ENCODE data around the gene DPYD.

DNA sequence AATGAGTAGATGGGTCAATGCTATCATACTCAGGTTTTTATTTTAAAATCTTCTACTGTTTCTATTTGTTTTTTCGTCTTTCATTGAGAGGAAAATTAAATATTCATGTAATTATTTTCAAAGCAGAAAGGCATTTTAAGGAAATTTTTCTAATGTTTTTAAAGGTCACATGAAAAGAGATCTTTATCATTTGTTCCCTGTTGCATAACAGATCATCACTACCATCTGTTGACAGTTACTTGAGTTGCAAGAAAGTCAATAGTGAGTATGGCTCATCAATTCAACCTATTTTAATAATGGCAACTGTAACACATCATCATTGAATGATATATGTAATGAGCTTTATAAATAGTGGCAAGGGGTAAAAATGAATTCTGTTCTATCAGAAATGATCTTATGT lies 369.7 kb downstream of the DPYD start:
- TF ChIP-seq, protein P1, sequence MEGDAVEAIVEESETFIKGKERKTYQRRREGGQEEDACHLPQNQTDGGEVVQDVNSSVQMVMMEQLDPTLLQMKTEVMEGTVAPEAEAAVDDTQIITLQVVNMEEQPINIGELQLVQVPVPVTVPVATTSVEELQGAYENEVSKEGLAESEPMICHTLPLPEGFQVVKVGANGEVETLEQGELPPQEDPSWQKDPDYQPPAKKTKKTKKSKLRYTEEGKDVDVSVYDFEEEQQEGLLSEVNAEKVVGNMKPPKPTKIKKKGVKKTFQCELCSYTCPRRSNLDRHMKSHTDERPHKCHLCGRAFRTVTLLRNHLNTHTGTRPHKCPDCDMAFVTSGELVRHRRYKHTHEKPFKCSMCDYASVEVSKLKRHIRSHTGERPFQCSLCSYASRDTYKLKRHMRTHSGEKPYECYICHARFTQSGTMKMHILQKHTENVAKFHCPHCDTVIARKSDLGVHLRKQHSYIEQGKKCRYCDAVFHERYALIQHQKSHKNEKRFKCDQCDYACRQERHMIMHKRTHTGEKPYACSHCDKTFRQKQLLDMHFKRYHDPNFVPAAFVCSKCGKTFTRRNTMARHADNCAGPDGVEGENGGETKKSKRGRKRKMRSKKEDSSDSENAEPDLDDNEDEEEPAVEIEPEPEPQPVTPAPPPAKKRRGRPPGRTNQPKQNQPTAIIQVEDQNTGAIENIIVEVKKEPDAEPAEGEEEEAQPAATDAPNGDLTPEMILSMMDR (IDR thresholded peaks at IDR 0.05) = no peak
- TF ChIP-seq ZFX (IDR thresholded peaks at IDR 0.05; ENCODE audit: borderline replicate concordance) = no peak
